Caco-2 (cell line): ENCODE data around the gene SEPTIN7. TPM values are rescaled to one million over a fixed set of nuclear protein-coding genes. Genes with fewer than 3 reads are reported as not detected.

Experiments used
- BruUV-seq: library from RNA; stranded (reverse); fragments of 400-500 nt; replicated peaks from 2 replicates; lab custom pipeline; 2021; lab: Mats Ljungman, UMichigan
- CTCF ChIA-PET: fragments of 300-600 bp; sonication (Branson Sonifier 250); formaldehyde crosslinking; loops from one replicate; lab custom pipeline; 2022; ENCODE audit warnings: antibody characterized with exemption; lab: Charles Lee
- POLR2A ChIA-PET: fragments of 300-600 bp; sonication (Branson Sonifier 250); formaldehyde crosslinking; loops from one replicate; lab custom pipeline; 2022; ENCODE audit warnings: antibody characterized with exemption; lab: Charles Lee
- DNase-seq, 2 experiments: peaks; one replicate each; pipeline versions ENCODE4 v3.0.0 to v3.0.0-alpha.2; 2020 to 2022
- H3K27me3 ChIP-seq: replicated peaks from 2 replicates; pipeline ENCODE4 v1.6.0; 2011; ENCODE audit warnings: low read length; ENCODE audit not compliant: control insufficient read depth, insufficient read depth
- H3K36me3 ChIP-seq: 2 replicates; pipeline ENCODE4 v1.5.1; 2011; ENCODE audit warnings: low read length; ENCODE audit not compliant: control insufficient read depth, insufficient read depth
- H3K4me1 ChIP-seq: fragments of 250-450 bp; sonication (Bioruptor Pico); 2 replicates; pipeline ENCODE4 v1.5.1; 2020; ENCODE audit warnings: mild to moderate bottlenecking
- H3K4me3 ChIP-seq: 2 replicates; pipeline ENCODE4 v1.5.1; 2011; ENCODE audit warnings: low read depth, mild to moderate bottlenecking, control low read depth, low read length
- H3K9me3 ChIP-seq: fragments of 250-450 bp; sonication (Bioruptor Pico); 2 replicates; pipeline ENCODE4 v1.5.1; 2020; ENCODE audit warnings: mild to moderate bottlenecking, moderate library complexity
- H3K27ac Mint-ChIP-seq: one replicate; pipeline ENCODE4 v1.8.0; 2022; ENCODE audit warnings: mixed read lengths; ENCODE audit not compliant: unreplicated experiment
- H3K27me3 Mint-ChIP-seq: one replicate; pipeline ENCODE4 v1.8.0; 2022; ENCODE audit warnings: mixed read lengths; ENCODE audit not compliant: insufficient read depth, unreplicated experiment
- H3K36me3 Mint-ChIP-seq: one replicate; pipeline ENCODE4 v1.8.0; 2022; ENCODE audit warnings: mild to moderate bottlenecking, mixed read lengths; ENCODE audit not compliant: insufficient read depth, unreplicated experiment
- H3K4me1 Mint-ChIP-seq: one replicate; pipeline ENCODE4 v1.8.0; 2022; ENCODE audit warnings: low read depth, mixed read lengths; ENCODE audit not compliant: unreplicated experiment
- H3K4me3 Mint-ChIP-seq: one replicate; pipeline ENCODE4 v1.8.0; 2022; ENCODE audit warnings: mild to moderate bottlenecking, moderate library complexity, mixed read lengths; ENCODE audit not compliant: unreplicated experiment
- H3K9me3 Mint-ChIP-seq: one replicate; pipeline ENCODE4 v1.8.0; 2022; ENCODE audit warnings: mixed read lengths; ENCODE audit not compliant: unreplicated experiment
- CTCF ChIP-seq, 2 experiments: fragments of 200-600 bp in 1 of 2; IDR thresholded peaks; 1 replicate in 1 of 2; 2 replicates in 1 of 2; pipeline versions ENCODE4 v1.5.1 to v1.8.0; 2011 to 2022; ENCODE audit warnings: antibody characterized with exemption in 1 of 2, control low read depth in 1 of 2, inconsistent platforms in 1 of 2, low read depth in 1 of 2, low read length in 1 of 2, mild to moderate bottlenecking in 1 of 2, moderate library complexity in 1 of 2; ENCODE audit not compliant: insufficient read depth in 1 of 2, severe bottlenecking in 1 of 2, unreplicated experiment in 1 of 2
- intact Hi-C: fragments of 100-400 bp; cut with micrococcal nuclease; formaldehyde crosslinking; loops from one replicate; pipeline ENCODE4 v1.10.0; 2022; ENCODE audit not compliant: unreplicated experiment
- total RNA-seq: library from RNA; stranded (reverse); gene quantifications from 2 replicates; pipeline ENCODE4 v1.2.3, GENCODE V29; 2022

SEPTIN7 gene
- total RNA-seq, 1 experiment from 2014 or later, result 224 TPM

DNA sequence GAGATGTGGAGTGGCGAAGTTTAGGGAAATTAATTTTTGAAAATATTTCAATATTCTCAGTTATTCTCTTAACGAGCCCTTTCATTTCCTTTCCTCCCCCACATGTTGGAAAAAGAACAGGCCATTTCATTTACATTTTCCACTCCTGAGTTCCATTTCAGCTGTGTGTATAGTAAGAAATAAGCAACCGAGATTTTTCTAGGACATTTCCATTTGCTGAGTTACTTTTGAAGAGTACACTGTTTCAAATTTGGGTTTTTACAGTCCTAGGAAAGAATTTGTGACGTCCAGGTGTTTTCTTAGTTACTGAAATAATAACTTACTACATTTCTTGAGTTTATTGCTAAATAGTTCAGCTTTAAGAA lies 1.2 kb downstream of the SEPTIN7 start:
- peaks cover 25% of the 10 kb centered on the region for H3K4me1 Mint-ChIP-seq
- H3K36me3 Mint-ChIP-seq, result peaks cover 24% of the 10 kb centered on the region
- peak overlapping the region; percentile 95 for H3K4me3 ChIP-seq
- H3K36me3 ChIP-seq, result no peaks in the 10 kb centered on the region
- H3K4me3 Mint-ChIP-seq, result peak overlapping the region; percentile 90
- POLR2A ChIA-PET, result interaction anchor here (0.6 to 2.4 kb wide), 3 partner anchors 20 to 108 kb away, joined by 3 to 11 read pairs (median 6); partner anchors contain the start of gene HERPUD2
- H3K9me3 ChIP-seq, result no peaks in the 10 kb centered on the region
- peaks cover 26% of the 10 kb centered on the region for H3K4me1 ChIP-seq
- no peaks in the 10 kb centered on the region for H3K9me3 Mint-ChIP-seq
- DNase-seq, result no peak
- TSS peak; percentile 43 for BruUV-seq
- H3K27me3 ChIP-seq, result no peaks in the 10 kb centered on the region
- CTCF ChIA-PET, result interaction anchor here (1.0 to 1.6 kb wide), 3 partner anchors 11 to 104 kb away, joined by 3 to 6 read pairs (median 4); no protein-coding TSS in a partner anchor
- no peak for TF ChIP-seq CTCF (IDR thresholded peaks at IDR 0.05; ENCODE audit: insufficient read depth in 1 of 2, low read depth in 1 of 2, low read length in 1 of 2, severe bottlenecking in 1 of 2, unreplicated experiment in 1 of 2)
- intact Hi-C loops, result loop anchor here (1.0 kb wide), 2 partner anchors 93 to 104 kb away; no protein-coding TSS in a partner anchor
- peak overlapping the region; percentile 96 for H3K27ac Mint-ChIP-seq
- no peaks in the 10 kb centered on the region for H3K27me3 Mint-ChIP-seq

DNA sequence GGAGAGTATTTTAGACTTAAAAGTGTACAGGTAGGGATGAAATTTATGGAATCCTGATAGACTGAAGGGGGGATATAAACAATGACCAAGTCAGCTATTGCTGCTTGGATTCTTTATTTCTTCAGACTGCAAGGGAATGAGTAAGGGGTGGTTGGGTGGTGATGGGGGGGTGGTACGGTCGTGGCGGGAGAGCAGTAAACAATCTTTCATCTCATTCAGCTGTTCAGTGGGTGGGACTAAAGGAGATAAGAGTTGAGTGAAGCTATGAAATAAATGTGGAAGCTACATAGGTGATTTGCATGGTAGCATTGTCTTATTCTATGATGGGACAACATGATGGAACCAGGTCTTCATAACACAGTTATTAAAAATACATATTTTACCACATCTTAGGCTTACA lies 1.8 kb downstream of the SEPTIN7 start:
- ChIA-PET CTCF (interaction anchor here (0.6 to 1.6 kb wide), 3 partner anchors 50 to 105 kb away, joined by 3 to 6 read pairs (median 4); no protein-coding TSS in a partner anchor), POLR2A (no interaction called here)
- H3K4me1 Mint-ChIP-seq, result peaks cover 25% of the 10 kb centered on the region
- intact Hi-C loops, result loop anchor here (1.0 kb wide), 2 partner anchors 93 to 104 kb away; no protein-coding TSS in a partner anchor
- peak overlapping the region; percentile 96 for H3K27ac Mint-ChIP-seq
- Histone ChIP-seq H3K4me1 (peaks cover 26% of the 10 kb centered on the region), H3K4me3 (peak overlapping the region; percentile 95), H3K9me3 (no peaks in the 10 kb centered on the region), H3K27me3 (no peaks in the 10 kb centered on the region), H3K36me3 (no peaks in the 10 kb centered on the region)
- no peak for TF ChIP-seq CTCF (IDR thresholded peaks at IDR 0.05; ENCODE audit: insufficient read depth in 1 of 2, low read depth in 1 of 2, low read length in 1 of 2, severe bottlenecking in 1 of 2, unreplicated experiment in 1 of 2)
- no TSS peak for BruUV-seq
- peaks cover 24% of the 10 kb centered on the region for H3K36me3 Mint-ChIP-seq
- H3K4me3 Mint-ChIP-seq, result peak overlapping the region; percentile 90
- H3K27me3 Mint-ChIP-seq, result no peaks in the 10 kb centered on the region
- DNase-seq, result no peak
- no peaks in the 10 kb centered on the region for H3K9me3 Mint-ChIP-seq

DNA sequence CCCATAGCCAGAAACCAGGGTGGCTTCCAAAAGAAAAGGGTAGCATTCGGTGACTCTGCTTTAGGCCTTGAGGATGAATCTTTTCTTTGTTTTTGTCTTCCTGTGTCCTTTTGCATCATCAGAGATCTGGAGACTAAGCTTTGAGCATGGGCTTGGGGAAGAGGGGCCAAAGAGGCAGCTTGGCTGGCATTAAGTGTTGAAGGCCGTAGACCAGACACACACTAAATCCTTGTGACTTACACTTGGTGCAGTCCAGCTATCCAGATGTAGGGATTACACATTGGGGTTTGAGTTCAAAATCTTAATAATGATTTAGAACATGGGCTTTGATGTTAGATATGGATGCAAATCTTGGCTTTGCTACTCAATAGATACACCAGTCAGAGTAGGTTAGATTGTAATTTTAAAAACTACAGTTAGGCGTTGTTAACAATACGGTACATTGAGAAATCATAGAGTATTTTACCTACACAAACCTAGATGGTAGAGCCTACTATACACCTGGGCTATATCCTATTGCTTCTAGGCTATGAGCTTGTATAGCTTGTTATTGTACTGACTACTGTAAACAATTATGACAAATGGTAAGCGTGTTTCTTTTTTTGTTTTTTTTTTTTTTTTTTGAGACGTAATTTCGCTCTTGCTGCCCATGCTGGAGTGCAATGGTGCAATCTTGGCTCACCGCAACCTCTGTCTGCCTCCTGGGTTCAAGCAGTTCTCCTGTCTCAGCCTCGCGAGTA lies 3.5 kb downstream of the SEPTIN7 start:
- peaks cover 26% of the 10 kb centered on the region for H3K36me3 Mint-ChIP-seq
- peaks cover 28% of the 10 kb centered on the region for H3K4me1 Mint-ChIP-seq
- no peak for TF ChIP-seq CTCF (IDR thresholded peaks at IDR 0.05; ENCODE audit: insufficient read depth in 1 of 2, low read depth in 1 of 2, low read length in 1 of 2, severe bottlenecking in 1 of 2, unreplicated experiment in 1 of 2)
- no peak overlapping the region for H3K27ac Mint-ChIP-seq
- no peaks in the 10 kb centered on the region for H3K27me3 Mint-ChIP-seq
- BruUV-seq, result no TSS peak
- ChIA-PET CTCF (no interaction called here), POLR2A (no interaction called here)
- H3K4me3 Mint-ChIP-seq, result no peak overlapping the region
- intact Hi-C loops, result no loop called here
- H3K27me3 ChIP-seq, result no peaks in the 10 kb centered on the region
- H3K9me3 Mint-ChIP-seq, result no peaks in the 10 kb centered on the region
- H3K9me3 ChIP-seq, result no peaks in the 10 kb centered on the region
- H3K4me1 ChIP-seq, result peaks cover 22% of the 10 kb centered on the region
- no peaks in the 10 kb centered on the region; the same call in 1 of the 2 replicates for H3K36me3 ChIP-seq
- DNase-seq, result no peak
- no peak overlapping the region for H3K4me3 ChIP-seq
